Measurements from ENCODE around the gene UXS1.

- TF ChIP-seq, protein P1, sequence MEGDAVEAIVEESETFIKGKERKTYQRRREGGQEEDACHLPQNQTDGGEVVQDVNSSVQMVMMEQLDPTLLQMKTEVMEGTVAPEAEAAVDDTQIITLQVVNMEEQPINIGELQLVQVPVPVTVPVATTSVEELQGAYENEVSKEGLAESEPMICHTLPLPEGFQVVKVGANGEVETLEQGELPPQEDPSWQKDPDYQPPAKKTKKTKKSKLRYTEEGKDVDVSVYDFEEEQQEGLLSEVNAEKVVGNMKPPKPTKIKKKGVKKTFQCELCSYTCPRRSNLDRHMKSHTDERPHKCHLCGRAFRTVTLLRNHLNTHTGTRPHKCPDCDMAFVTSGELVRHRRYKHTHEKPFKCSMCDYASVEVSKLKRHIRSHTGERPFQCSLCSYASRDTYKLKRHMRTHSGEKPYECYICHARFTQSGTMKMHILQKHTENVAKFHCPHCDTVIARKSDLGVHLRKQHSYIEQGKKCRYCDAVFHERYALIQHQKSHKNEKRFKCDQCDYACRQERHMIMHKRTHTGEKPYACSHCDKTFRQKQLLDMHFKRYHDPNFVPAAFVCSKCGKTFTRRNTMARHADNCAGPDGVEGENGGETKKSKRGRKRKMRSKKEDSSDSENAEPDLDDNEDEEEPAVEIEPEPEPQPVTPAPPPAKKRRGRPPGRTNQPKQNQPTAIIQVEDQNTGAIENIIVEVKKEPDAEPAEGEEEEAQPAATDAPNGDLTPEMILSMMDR (IDR thresholded peaks at IDR 0.05; ENCODE audit: low read depth, low read length): no peak
- no peak for TF ChIP-seq EZH2phosphoT487 (IDR thresholded peaks at IDR 0.05; ENCODE audit: low read depth)
Measured at GRCh38 chr2:106114166-106114565, 79.9 kb downstream of the UXS1 start.
